HepG2 (cell line): Measurements from ENCODE around the gene QKI. TPM values are rescaled to one million over a fixed set of nuclear protein-coding genes. Genes with fewer than 3 reads are reported as not detected.

Experiments used
- ATAC-seq: fragments of 200-7000 bp; cut with Tn5 transposase; 3 replicates; pipeline ENCODE4 v1.9.1; 2020; ENCODE audit warnings: mild to moderate bottlenecking, moderate library complexity
- BruUV-seq: library from RNA; stranded (reverse); fragments of 400-500 nt; replicated peaks from 2 replicates; lab custom pipeline; 2021; lab: Mats Ljungman, UMichigan
- CTCF ChIA-PET: fragments of 300-600 bp; formaldehyde crosslinking; extraction: SDS; loops from one replicate; lab custom pipeline; 2021; ENCODE audit warnings: low total read pairs, inconsistent platforms, low intra/inter-chr PET ratio; lab: Yijun Ruan, JAX
- POLR2A ChIA-PET: fragments of 350-600 bp; sonication (Branson Sonifier 250); formaldehyde crosslinking; loops from one replicate; lab custom pipeline; 2020; ENCODE audit warnings: antibody characterized with exemption, inconsistent platforms; lab: Yijun Ruan, JAX
- DNase-seq: peaks from one replicate; pipeline ENCODE4 v3.0.0-alpha.2; 2015; ENCODE audit warnings: low spot score
- FAIRE-seq: peaks from 3 replicates; lab custom pipeline; 2011; peaks lifted over from hg19 to GRCh38; lab: Jason Lieb, UNC
- H2AFZ ChIP-seq: one replicate; pipeline ENCODE4 v1.6.1; 2011; ENCODE audit warnings: low read length, inconsistent platforms
- H3K27ac ChIP-seq: fragments of 300-600 bp; 3 replicates; pipeline ENCODE4 v1.8.0; 2011; ENCODE audit warnings: mixed run types, mild to moderate bottlenecking, mixed read lengths, low read length, inconsistent platforms; ENCODE audit not compliant: insufficient read depth; ENCODE audit errors: extremely low read length
- H3K27me3 ChIP-seq, 2 experiments: fragments of 200-600 bp in 1 of 2; 2 replicates in 1 of 2; 3 replicates in 1 of 2; pipeline versions ENCODE4 v1.6.0 to v1.8.0; 2011; ENCODE audit warnings: low read length in 2 of 2, mild to moderate bottlenecking in 2 of 2, moderate library complexity in 2 of 2, inconsistent platforms in 1 of 2; ENCODE audit not compliant: insufficient read depth in 2 of 2, control insufficient read depth in 1 of 2
- H3K36me3 ChIP-seq, 2 experiments: fragments of 200-600 bp in 1 of 2; replicated peaks in 1 of 2; 2 replicates in 1 of 2; 3 replicates in 1 of 2; pipeline versions ENCODE4 v1.5.1 to v1.8.0; 2011; ENCODE audit warnings: low read length in 2 of 2, inconsistent platforms in 1 of 2; ENCODE audit not compliant: insufficient read depth in 2 of 2, control insufficient read depth in 1 of 2
- H3K4me1 ChIP-seq: 2 replicates; pipeline ENCODE4 v1.5.1; 2012; ENCODE audit warnings: low read length, inconsistent platforms; ENCODE audit not compliant: insufficient read depth
- H3K4me2 ChIP-seq: 2 replicates; pipeline ENCODE4 v1.6.0; 2011; ENCODE audit warnings: low read depth, low read length, inconsistent platforms
- H3K4me3 ChIP-seq, 3 experiments: fragments of 200-600 bp in 1 of 3; sonication (generic), shearing (Covaris generic) in 1 of 3; replicated peaks in 1 of 3; 2 replicates each; pipeline ENCODE4 v1.5.1; 2011 to 2016; ENCODE audit warnings: low read length in 3 of 3, inconsistent platforms in 2 of 3, low read depth in 2 of 3, mild to moderate bottlenecking in 2 of 3, control low read depth in 1 of 3, mixed read lengths in 1 of 3; ENCODE audit not compliant: insufficient read depth in 1 of 3
- H3K79me2 ChIP-seq: one replicate; pipeline ENCODE4 v1.6.1; 2011; ENCODE audit warnings: low read length, inconsistent platforms; ENCODE audit not compliant: insufficient read depth
- H3K9ac ChIP-seq: 2 replicates; pipeline ENCODE4 v1.6.0; 2011; ENCODE audit warnings: mild to moderate bottlenecking, low read depth, low read length, inconsistent platforms; ENCODE audit not compliant: insufficient read depth
- H3K9me3 ChIP-seq: 2 replicates; pipeline ENCODE4 v1.5.1; 2012; ENCODE audit warnings: mild to moderate bottlenecking, low read length
- H4K20me1 ChIP-seq: 2 replicates; pipeline ENCODE4 v1.6.0; 2011; ENCODE audit warnings: inconsistent platforms, mild to moderate bottlenecking, low read length, moderate library complexity; ENCODE audit not compliant: insufficient read depth
- GLMP ChIP-seq: sonication (generic); formaldehyde crosslinking; IDR thresholded peaks from 2 replicates; pipeline ENCODE4 v1.9.0; 2021; ENCODE audit warnings: missing genetic modification reagents, mild to moderate bottlenecking, borderline replicate concordance
- IRF1 ChIP-seq: sonication (generic); formaldehyde crosslinking; IDR thresholded peaks from 2 replicates; pipeline ENCODE4 v1.4.0; 2020; ENCODE audit warnings: low read depth, mild to moderate bottlenecking, missing genetic modification reagents
- IRF9 ChIP-seq: sonication (generic); formaldehyde crosslinking; IDR thresholded peaks from 2 replicates; pipeline ENCODE4 v1.8.0; 2022; ENCODE audit warnings: missing genetic modification reagents, mild to moderate bottlenecking, borderline replicate concordance
- KLF15 ChIP-seq: sonication (generic); formaldehyde crosslinking; IDR thresholded peaks from 2 replicates; pipeline ENCODE4 v1.8.1; 2023; ENCODE audit warnings: borderline replicate concordance, mild to moderate bottlenecking, inconsistent platforms, missing genetic modification reagents, mixed read lengths
- MED1 ChIP-seq: sonication (generic); formaldehyde crosslinking; IDR thresholded peaks from 2 replicates; pipeline ENCODE4 v1.4.0; 2020; ENCODE audit warnings: missing genetic modification reagents
- NCOA5 ChIP-seq: sonication (generic); formaldehyde crosslinking; IDR thresholded peaks from 2 replicates; pipeline ENCODE4 v1.4.0; 2020; ENCODE audit warnings: missing genetic modification reagents
- PHF5A ChIP-seq: IDR thresholded peaks from one replicate; pipeline ENCODE4 v1.6.1; 2018; ENCODE audit warnings: low read depth, missing genetic modification reagents; ENCODE audit not compliant: unreplicated experiment
- SUZ12 ChIP-seq: fragments of 150-350 bp; IDR thresholded peaks from 2 replicates; pipeline ENCODE4 v1.6.1; 2014; ENCODE audit warnings: low read depth, low read length
- TARDBP ChIP-seq: sonication (generic); formaldehyde crosslinking; IDR thresholded peaks from 2 replicates; pipeline ENCODE4 v1.8.0; 2022; ENCODE audit warnings: mild to moderate bottlenecking, missing genetic modification reagents
- TFDP2 ChIP-seq: sonication (generic); formaldehyde crosslinking; IDR thresholded peaks from 2 replicates; pipeline ENCODE4 v1.4.0; 2020; ENCODE audit warnings: missing genetic modification reagents
- ZBTB49 ChIP-seq: sonication (generic); formaldehyde crosslinking; IDR thresholded peaks from 2 replicates; pipeline ENCODE4 v1.4.0; 2020; ENCODE audit warnings: missing genetic modification reagents, borderline replicate concordance
- ZNF280D ChIP-seq: sonication (generic); formaldehyde crosslinking; IDR thresholded peaks from 2 replicates; pipeline ENCODE4 v1.5.1; 2020; ENCODE audit warnings: mild to moderate bottlenecking, missing genetic modification reagents
- WGBS: methylation state at CpG from one replicate; pipeline ENCODE4 v1.1.6; 2017; ENCODE audit warnings: low lambda C conversion rate; 5-methylcytosine and 5-hydroxymethylcytosine counted together
- in situ Hi-C: cut with HindIII; loops from 2 replicates; pipeline ENCODE4 v1.10.0; 2017; ENCODE audit warnings: low pct_unique_long_range_greater_than_20kb; ENCODE audit not compliant: extremely low pct_ligation_motif_present
- intact Hi-C: fragments of 100-400 bp; cut with micrococcal nuclease; formaldehyde crosslinking; loops from one replicate; pipeline ENCODE4 v1.10.0; 2022; ENCODE audit not compliant: unreplicated experiment
- polyA plus RNA-seq, 8 experiments: library from polyadenylated mRNA; depleted of rRNA in 3 of 8; stranded (reverse) in 7 of 8; unstranded in 1 of 8; fragments of >200 nt; fragmentation: Illumina TruSeq in 4 of 8; extraction: Trizol in 4 of 8; gene quantifications; 2 replicates each; pipeline versions ENCODE4 v1.2.1 to v1.2.3, GENCODE V29; 2011 to 2016; ENCODE audit warnings: low read depth in 4 of 8, missing spikeins in 1 of 8, mixed read lengths in 1 of 8; ENCODE audit not compliant: insufficient read depth in 1 of 8
- total RNA-seq, 5 experiments: library from RNA; depleted of rRNA; stranded (reverse); fragments of >200 nt; fragmentation: Illumina TruSeq; extraction: Trizol; gene quantifications; 2 replicates each; pipeline ENCODE4 v1.2.3, GENCODE V29; 2016; ENCODE audit warnings: low read depth in 1 of 5

The QKI gene
- total and polyA plus RNA-seq, 2 of the 13 experiments (the other 11 are each of a cell fraction or from before 2014, with no cell fraction given) = 136 to 137 TPM

GRCh38 chr6:163483107-163483506, 68.6 kb downstream of the QKI start:
- no peak for FAIRE-seq
- 97% methylated on average over 2 of the region's 2 CpGs for WGBS
- TF ChIP-seq GLMP (CRISPR knock-in tag) (no peak), ZBTB49 (CRISPR knock-in tag) (no peak), SUZ12 (no peak), TARDBP (no peak), IRF1 (CRISPR knock-in tag) (no peak), TFDP2 (CRISPR knock-in tag) (no peak), PHF5A (CRISPR knock-in tag) (no peak), KLF15 (CRISPR knock-in tag) (no peak), ZNF280D (CRISPR knock-in tag) (no peak), MED1 (no peak), NCOA5 (CRISPR knock-in tag) (no peak), IRF9 (CRISPR knock-in tag) (no peak)

More at GRCh38 chr6:163483107-163483506, 68.6 kb downstream of the QKI start:
- ChIA-PET POLR2A (no interaction called here), CTCF (no interaction called here)
- Histone ChIP-seq H3K9ac (no peak overlapping the region), H3K27me3 (no peaks in the 10 kb centered on the region), H3K36me3 (peaks cover 2 to 33% of the 10 kb centered on the region in 2 experiments; a peak in 3 of 5 replicates), H3K4me1 (no peaks in the 10 kb centered on the region), H3K27ac (no peak overlapping the region), H3K4me2 (no peak overlapping the region), H3K9me3 (no peaks in the 10 kb centered on the region), H3K79me2 (peaks cover 52% of the 10 kb centered on the region), H4K20me1 (no peaks in the 10 kb centered on the region), H3K4me3 (no peak overlapping the region), H2AFZ (no peak overlapping the region)
- no TSS peak for BruUV-seq
- no peak for ATAC-seq
- in situ Hi-C loops = no loop called here
- intact Hi-C loops = no loop called here
- DNase-seq = no peak
